WI38 (cell line): ENCODE data around the gene XKRX.

Experiments used
- H3K4me3 ChIP-seq: 2 replicates; pipeline ENCODE4 v1.5.1; 2011; ENCODE audit warnings: low read depth, mild to moderate bottlenecking, control low read depth, low read length
- TF ChIP-seq, protein P1 (sequence below): IDR thresholded peaks from 2 replicates; pipeline ENCODE4 v1.5.1; 2012; ENCODE audit warnings: low read depth, mild to moderate bottlenecking, control low read depth, low read length

The XKRX gene

DNA sequence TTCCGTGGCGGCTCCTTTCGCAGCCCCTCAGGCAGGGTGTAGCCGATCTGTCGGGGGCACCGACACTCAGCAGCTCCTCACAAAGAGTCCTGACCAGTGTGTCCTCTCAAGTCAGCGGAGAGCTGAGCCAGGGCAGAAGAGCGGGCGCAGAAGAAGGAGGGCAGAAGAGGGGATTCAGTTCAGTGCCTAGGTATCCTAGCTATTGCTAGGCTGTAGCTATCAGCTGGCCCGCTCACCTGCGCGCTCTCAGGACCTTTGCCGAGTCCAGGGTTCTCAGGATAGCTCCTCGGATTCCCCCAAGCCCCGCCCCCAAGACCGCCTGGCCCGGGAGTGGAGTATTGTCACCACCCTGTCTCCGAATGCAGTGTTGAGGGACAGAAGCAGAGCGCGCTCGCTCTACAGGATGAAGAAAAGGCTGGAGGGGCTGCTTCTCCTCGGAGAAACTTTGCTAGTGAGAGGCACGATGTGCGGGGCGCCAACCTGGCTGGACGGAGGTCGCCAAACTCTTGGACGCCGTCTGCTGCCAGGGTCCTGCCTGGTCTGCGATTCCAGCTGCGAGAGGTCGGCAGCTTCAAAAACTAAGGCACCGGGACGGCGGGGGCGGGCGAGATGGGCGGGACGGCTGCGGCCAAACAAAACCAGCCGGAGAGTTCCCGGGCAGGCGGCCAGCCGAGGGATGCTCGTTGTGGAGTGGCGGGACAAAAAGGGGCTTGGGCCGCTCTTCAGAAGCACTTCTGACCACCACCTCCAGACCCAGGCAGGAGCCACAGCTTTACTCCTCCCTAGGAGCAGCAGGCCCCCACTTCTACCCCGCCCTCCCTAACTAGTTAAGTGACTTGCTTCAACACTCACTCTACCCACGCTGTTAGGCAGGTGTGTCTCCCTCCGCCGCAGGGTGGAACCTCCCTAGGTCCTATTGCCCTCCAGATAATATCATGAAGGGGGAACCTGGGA lies at the start of gene XKRX:
XKRX (minus strand) TSS at position 258 of the 954 bp plus-strand sequence. CDS start 613 bp downstream, outside the sequence.
- peak within 1 kb of the TSS; percentile 41 for H3K4me3 ChIP-seq
- TF ChIP-seq, protein P1, sequence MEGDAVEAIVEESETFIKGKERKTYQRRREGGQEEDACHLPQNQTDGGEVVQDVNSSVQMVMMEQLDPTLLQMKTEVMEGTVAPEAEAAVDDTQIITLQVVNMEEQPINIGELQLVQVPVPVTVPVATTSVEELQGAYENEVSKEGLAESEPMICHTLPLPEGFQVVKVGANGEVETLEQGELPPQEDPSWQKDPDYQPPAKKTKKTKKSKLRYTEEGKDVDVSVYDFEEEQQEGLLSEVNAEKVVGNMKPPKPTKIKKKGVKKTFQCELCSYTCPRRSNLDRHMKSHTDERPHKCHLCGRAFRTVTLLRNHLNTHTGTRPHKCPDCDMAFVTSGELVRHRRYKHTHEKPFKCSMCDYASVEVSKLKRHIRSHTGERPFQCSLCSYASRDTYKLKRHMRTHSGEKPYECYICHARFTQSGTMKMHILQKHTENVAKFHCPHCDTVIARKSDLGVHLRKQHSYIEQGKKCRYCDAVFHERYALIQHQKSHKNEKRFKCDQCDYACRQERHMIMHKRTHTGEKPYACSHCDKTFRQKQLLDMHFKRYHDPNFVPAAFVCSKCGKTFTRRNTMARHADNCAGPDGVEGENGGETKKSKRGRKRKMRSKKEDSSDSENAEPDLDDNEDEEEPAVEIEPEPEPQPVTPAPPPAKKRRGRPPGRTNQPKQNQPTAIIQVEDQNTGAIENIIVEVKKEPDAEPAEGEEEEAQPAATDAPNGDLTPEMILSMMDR: no peak

DNA sequence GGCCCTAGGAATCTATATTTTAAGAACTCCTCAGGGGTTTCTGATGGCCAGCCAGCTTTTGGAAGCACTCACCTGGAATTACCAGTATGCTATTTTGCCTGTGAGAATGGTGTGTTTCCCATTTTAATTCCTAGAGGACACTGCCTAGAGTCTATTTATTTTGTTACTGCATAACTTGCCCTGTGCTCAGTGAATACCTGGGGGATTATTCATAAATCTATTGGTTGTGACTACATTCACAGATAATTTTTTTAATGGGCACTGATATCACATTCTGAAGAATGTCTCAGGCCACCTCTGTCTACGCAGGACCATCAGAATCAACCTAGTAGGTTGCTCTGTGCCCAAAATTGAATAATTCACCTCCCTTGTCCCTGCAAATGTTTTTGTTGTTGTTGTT lies 47.5 kb upstream of the XKRX start:
- TF ChIP-seq, protein P1: no peak
- no peak overlapping the region for H3K4me3 ChIP-seq

DNA sequence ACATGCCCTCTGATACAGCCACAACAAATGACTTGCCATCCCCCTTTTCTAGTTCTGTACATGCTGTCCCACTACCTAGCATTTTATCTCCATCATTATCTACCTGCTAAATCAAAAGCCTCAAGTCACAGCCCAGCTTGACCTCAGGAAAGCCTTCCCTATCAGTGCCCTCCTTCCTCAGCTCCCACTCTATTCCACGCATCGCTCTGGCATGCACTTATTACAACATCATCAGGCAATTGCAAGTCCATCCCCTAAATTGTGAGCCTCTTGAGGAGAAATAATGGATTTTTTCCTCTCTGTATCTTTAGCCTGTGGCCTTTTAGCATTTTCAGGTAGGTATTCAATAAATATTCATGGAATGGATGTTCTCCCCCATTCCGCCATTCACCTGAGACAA lies 46.5 kb upstream of the XKRX start:
- H3K4me3 ChIP-seq: no peak overlapping the region
- TF ChIP-seq, protein P1: no peak

DNA sequence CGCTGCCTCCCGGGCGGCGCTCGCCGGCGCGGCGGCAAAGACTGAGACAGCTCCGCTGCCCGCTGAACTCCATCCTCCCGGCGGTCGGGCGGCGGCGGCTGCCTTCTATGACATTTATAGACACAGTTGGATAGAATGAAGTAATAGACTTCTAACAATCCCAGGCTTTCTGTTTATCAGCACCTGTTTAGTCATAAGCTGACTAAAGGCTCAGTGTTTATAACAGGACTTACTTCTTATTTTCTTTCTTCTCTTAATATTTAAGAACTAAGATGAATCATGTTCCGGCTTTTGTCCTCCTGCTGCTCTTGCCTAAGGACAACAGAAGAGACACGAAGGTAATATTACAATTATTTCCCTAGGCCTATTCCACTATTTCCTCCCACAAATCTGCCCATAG lies 44.7 kb upstream of the XKRX start:
- TF ChIP-seq, protein P1: no peak
- no peak overlapping the region for H3K4me3 ChIP-seq

DNA sequence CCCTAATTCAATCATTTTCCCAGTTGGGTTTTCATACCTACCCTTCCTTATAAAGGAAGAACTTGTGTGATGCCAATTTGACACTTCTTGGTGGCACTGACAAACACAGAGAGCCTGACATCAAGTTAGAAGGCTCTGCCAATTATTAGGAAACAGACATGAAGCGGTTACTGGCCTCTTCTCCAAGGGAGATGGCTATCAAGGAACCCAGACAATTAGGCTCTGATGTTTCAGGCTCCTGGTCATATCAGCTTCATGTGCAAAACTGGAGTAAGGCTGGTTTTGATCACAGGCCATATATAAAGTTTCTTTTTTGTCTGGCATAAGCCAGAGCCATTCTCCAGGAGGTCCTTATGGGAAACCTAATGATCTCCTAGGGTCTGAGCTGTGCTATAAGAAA lies 41.2 kb upstream of the XKRX start:
- no peak overlapping the region for H3K4me3 ChIP-seq
- TF ChIP-seq, protein P1: no peak

DNA sequence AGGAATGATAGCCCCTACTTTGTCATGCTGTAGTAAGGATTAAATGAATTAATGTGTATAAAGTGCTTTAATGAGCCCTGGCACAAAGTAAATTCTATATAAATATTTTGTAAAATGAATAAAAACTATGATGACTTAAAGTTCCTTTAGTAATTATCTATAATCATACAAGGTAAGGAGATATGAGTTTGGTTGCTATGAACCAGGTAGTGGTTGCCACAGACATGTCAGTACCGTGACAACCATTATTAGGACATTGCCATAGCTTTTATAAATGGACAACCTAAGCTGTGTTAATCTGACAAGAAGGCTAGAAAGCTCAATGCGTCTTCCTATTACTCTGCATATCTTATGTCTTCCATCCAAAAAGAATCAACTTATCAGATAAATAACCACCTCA lies 40.7 kb upstream of the XKRX start, which contains the start of gene ARL13A:
ARL13A (plus strand) TSS at position 301 of the 400 bp plus-strand sequence. CDS start 3,982 bp downstream, outside the sequence.
- no peak within 1 kb of the TSS for H3K4me3 ChIP-seq
- TF ChIP-seq, protein P1: no peak

DNA sequence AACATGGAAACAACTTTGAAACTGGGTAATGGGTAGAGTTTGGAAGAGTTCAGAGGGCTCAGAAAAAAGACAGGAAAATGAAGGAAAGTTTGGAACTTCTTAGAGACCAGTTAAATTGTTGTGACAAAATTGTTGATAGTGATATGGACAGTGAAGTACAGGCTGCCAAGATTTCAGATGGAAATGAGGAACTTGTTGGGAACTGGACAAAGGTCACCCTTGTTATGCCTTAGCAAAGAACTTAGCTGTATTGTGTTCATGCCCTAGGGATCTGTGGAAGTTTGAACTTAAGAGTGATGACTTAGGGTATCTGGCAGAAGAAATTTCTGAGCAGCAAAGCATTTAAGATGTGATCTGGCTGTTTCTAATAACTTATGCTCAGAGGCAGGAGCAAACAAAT lies 35.6 kb upstream of the XKRX start:
- no peak overlapping the region for H3K4me3 ChIP-seq
- TF ChIP-seq, protein P1: no peak
